DMS53 treated with DMSO at 0.1 percent for 48 hours (cell line): ENCODE results near the gene CKMT1A.
A peak's percentile ranks its signal among the peaks of the same experiment; 100 is the strongest.

ENCODE experiments used
- DNase-seq: peaks from one replicate; lab custom pipeline; 2025; ENCODE audit not compliant: unreplicated experiment; lab: John Stamatoyannopoulos, UW

The CKMT1A gene

GRCh38 chr15:43746903-43747309 is 53.2 kb downstream of the CKMT1A start:
- peak; percentile 4 for DNase-seq

GRCh38 chr15:43748376-43748775 is 54.7 kb downstream of the CKMT1A start:
- DNase-seq, result no peak
